GM12864 (cell line): ENCODE results near the gene TNFRSF25.

Source experiments
- DNase-seq: peaks from one replicate; pipeline ENCODE4 v3.0.0-alpha.2; 2011; ENCODE audit warnings: low read depth
- H3K4me3 ChIP-seq: 2 replicates; pipeline ENCODE4 v1.5.1; 2011; ENCODE audit warnings: mild to moderate bottlenecking, low read depth, low read length, control low read depth
- TF ChIP-seq, protein P1 (sequence below): IDR thresholded peaks from 2 replicates; pipeline ENCODE4 v1.5.1; 2011; ENCODE audit warnings: low read depth, mild to moderate bottlenecking, moderate library complexity, low read length, control low read depth, inconsistent platforms; ENCODE audit errors: missing control alignments

Gene TNFRSF25

DNA sequence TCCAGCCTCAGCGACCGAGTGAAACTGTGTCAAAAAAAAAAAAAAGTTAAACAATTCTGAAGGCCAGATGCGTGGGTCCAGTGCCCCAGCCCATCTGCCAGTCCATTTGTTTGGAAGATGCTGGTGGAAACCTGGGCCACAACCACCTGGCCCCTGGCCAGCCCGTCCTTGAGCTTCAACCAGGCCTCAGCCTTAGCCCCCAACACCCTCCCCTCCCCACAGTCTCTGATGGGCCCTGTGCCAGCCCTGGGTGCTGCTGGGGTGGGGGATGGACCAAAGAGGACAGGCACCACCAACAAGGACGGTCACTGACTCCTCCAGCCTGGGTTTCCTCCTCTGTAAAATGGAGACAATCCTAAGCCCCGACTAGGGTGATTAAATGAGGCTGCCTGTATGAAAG, 45.1 kb upstream of the TNFRSF25 start:
- no peak for DNase-seq
- TF ChIP-seq, protein P1, sequence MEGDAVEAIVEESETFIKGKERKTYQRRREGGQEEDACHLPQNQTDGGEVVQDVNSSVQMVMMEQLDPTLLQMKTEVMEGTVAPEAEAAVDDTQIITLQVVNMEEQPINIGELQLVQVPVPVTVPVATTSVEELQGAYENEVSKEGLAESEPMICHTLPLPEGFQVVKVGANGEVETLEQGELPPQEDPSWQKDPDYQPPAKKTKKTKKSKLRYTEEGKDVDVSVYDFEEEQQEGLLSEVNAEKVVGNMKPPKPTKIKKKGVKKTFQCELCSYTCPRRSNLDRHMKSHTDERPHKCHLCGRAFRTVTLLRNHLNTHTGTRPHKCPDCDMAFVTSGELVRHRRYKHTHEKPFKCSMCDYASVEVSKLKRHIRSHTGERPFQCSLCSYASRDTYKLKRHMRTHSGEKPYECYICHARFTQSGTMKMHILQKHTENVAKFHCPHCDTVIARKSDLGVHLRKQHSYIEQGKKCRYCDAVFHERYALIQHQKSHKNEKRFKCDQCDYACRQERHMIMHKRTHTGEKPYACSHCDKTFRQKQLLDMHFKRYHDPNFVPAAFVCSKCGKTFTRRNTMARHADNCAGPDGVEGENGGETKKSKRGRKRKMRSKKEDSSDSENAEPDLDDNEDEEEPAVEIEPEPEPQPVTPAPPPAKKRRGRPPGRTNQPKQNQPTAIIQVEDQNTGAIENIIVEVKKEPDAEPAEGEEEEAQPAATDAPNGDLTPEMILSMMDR = no peak

DNA sequence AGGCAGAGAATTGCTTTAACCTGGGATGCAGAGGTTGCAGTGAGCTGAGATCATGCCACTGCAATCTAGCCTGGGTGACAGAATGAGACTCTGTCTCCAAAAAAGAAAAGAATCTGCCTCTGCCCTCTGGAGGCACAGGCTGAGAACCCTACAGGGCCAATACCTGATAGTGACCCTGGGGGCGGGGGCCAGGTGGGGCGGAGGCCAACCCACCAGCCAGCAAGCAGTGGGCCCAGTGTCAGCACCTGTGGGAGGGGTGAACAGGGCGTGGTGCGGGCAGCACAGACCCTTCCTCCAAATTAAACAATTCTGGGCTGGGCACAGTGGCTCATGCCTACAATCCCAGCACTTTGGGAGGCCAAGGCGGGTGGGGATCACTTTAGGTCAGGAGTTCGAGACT, 44.5 kb upstream of the TNFRSF25 start:
- no peak for DNase-seq
- TF ChIP-seq, protein P1 = no peak
- H3K4me3 ChIP-seq = no peak overlapping the region

More for the DNA sequence above, 45.1 kb upstream of the TNFRSF25 start:
- H3K4me3 ChIP-seq = no peak overlapping the region

DNA sequence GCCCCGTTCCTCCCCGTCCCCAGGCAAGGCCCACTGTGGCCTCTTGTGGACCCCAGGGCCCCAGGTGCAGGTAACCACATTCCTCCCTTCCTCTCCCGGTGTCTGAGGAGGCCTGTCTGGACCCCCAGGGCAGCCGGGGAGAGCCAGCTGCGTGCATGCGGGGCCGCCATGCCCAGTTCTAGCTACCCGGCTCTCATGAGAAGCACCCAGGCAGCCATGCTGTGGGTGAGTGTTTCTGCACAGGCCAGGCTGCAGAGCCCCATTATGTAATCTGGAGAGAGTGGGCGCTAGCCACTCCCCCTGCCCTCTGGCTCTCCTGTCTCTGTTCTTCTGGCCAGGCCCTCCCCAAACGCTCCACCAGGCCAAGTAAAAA, 43.9 kb upstream of the TNFRSF25 start:
- DNase-seq = no peak
- TF ChIP-seq, protein P1 = no peak
- H3K4me3 ChIP-seq = no peak overlapping the region

DNA sequence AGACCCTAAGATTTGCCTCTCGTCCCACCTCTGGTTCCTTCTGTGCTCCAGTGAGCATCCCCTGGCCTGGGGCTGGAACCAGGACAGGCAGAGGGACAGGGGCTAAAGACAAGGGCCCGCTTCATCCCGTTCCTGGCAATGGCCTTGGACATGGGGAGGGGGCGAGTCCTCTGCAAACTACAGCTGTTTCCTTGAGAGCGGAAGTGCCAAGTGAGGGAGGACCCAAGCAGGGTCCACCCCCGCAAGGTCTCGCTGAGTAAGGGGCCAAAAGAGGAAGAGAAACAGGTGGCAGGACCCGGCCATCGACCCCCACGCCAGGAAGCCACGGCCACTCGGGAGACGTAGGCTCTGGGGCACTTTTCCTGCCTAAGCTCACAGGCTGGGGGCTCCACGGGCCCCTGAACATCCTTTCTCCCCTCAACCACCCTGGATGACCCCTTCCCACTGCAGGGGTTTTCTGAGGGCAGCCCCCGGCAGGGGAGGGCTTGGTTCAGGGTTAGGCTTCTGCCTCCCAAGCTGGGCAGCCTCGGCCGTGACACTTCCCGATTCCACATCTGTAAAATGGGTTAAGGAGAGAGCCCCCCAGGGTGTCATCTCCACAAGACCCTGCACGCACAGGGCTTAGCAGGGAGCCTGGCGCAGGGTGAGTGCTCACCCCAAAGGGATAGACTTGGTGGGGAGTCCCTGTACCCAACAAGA, 43.4 kb upstream of the TNFRSF25 start:
- DNase-seq = no peak
- H3K4me3 ChIP-seq = no peak overlapping the region
- TF ChIP-seq, protein P1 = no peak

DNA sequence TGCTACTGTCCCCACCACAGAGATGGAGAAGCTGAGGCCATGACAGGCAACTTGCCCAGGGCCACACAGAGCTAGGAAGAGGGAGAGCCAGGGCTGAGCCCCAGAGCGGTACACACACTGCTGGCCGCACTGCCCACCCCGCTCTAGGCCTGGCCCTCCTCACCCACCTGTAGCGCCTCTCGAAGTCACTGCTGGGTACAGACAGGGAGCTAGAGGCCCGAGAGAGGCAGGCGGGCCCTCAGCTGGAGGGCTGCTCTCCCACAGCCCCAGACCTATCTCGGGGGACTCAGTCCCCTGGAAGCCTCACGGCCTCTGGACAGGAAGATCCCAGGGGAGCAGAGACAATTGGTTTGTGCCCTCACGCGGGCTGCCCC, 42.8 kb upstream of the TNFRSF25 start:
- DNase-seq = no peak
- TF ChIP-seq, protein P1 = no peak

DNA sequence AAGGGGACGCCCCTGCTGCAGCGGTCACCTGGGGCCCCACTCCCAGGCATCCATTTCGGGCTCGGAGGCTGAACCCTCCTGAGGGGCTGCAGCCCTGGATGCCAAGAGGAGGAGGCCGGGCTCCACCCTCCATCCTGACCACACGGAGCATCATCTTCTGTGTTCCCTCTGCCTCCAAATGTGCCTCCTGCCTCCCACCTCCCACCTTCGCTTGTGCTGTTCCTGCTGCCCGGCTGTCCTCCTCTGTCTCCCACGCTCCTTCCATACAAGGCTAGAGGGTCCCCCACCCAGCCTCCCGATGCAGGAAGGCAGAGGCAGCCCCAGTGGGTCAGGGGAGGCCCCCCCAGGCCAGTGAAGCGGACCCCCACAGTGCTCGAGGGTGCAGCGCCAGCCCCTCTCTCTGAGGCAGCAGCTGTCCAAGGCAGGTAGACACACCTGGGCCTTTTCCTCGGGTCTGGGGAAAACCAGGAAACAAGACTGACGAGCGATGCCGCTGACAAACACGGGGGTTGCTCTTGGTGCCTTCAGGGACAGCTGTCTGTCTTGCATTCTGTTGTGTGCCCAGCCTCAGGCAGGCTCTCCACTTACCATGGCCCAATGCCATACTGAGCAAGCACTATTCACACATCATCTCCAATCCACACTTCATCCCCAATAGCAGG, 42.3 kb upstream of the TNFRSF25 start:
- TF ChIP-seq, protein P1 = no peak
- no peak overlapping the region for H3K4me3 ChIP-seq
- DNase-seq = no peak

More for the DNA sequence above, 42.8 kb upstream of the TNFRSF25 start:
- no peak overlapping the region for H3K4me3 ChIP-seq
